IPS-NIHi11 (cell line): ENCODE results near the gene APOLD1.
"Not testable (repeated sequence)": the region's sequence is repeated elsewhere in the genome, so short reads cannot be mapped to it uniquely, and the experiment has no call there.

Experiments used
- DNase-seq: peaks from one replicate; pipeline ENCODE4 v3.0.0; 2012; ENCODE audit warnings: mixed read lengths, low spot score

The APOLD1 gene

GRCh38 chr12:12784911-12785814 is at the start of gene APOLD1:
Gene APOLD1 (plus strand): TSS chr12:12785659. CDS start chr12:12785692, 33 bp downstream.
- peak; percentile 70 for DNase-seq

- peak; percentile 68 for DNase-seq
Observed at GRCh38 chr12:12736759-12737676, 48.4 kb upstream of the APOLD1 start.

GRCh38 chr12:12738152-12738551 is 47.3 kb upstream of the APOLD1 start:
- DNase-seq, result not testable (repeated sequence)

DNA sequence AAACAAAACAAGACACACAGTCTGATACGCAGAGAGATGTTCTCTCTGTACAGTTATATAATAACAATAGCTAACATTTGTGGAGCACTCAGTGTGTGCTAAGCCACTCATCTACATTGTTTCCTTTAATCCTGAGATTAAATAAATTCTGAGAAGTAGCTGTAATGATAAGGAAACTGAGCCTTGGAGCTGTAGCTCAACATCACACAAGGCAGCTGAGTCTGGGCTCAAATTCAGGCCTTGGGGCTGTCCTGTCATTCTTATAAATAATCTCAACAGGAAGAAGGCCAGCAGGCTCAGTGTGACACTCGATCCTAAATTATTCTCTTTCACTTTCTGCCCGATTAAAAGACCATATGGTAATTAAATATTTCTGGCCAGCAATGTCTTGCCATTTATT is 43.8 kb upstream of the APOLD1 start:
- no peak for DNase-seq

DNA sequence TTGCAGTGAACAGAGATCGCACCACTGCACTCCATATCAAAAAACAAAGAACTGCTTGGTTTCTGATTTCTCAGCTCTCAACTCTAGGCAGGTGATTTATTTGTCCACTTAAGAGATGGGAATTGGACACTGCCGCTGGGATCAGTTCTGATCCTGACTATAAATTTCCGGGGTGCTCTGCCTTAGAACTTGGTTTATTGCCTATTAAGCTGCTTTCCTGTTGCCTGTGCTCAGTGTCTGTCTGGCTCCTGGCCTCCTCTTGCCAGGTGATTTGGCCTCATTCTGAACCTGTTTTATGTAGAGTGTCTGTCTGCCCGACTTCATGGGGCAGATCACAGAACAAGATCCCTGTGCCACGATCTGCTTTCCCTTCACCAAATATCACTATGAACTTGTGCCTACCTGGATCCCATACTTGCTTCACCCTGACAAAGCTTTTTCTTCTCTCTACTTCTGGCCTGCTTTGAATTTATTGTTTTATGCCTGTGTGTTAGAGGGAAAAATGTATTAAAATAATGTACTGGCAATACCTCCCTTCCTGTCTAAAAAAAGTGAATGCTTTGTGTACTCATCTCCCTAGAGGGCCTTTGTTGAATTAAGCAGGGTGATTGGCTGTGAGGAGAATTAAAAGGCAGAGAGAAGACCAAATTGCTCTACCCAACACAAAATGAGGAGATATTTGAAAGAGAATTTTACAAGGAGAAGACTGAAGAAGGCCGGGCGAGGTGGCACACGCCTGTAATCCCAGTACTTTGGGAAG is 40.7 kb upstream of the APOLD1 start:
- no peak for DNase-seq

- DNase-seq, result no peak
Observed at GRCh38 chr12:12745576-12746211, 39.8 kb upstream of the APOLD1 start.

DNA sequence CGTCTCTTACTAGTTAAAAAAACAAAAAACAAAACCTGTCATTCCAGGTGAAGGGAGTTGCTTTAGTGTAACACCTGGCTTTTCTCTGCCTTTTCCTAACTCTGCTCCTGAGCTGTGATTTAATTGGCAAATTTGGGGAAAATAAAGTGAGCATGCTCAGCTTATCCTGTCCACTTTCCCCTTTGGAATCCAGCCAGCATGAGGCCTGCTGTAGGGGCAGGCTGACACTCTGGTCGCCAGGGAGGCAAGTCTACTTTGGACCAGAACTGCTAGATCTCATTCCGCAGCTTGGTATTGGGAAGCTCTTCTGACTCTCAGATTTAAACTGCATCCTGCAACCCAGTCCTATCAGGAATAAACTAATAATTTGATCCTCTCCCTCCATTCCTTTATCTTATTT is 38.2 kb upstream of the APOLD1 start:
- DNase-seq, result no peak

DNA sequence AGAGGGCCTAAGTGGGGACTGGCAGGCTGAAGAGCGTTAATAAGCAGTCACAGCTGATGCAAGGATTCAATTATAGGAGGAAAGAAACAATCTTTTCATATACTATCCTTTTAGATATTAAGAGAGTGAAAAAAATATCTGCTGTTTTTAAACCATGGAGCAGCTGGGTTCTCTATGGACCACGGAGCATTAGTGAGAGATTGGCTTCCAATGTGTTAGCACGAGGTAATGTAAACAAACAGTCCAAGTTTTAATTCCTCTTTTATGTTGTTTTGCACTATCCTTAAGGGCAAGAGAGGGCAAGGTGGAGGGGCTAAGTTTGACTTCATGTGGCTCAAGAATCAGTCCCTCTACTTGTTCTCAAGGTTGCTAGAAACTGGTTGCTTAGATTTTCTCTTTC is 37.4 kb upstream of the APOLD1 start:
- DNase-seq, result no peak

DNA sequence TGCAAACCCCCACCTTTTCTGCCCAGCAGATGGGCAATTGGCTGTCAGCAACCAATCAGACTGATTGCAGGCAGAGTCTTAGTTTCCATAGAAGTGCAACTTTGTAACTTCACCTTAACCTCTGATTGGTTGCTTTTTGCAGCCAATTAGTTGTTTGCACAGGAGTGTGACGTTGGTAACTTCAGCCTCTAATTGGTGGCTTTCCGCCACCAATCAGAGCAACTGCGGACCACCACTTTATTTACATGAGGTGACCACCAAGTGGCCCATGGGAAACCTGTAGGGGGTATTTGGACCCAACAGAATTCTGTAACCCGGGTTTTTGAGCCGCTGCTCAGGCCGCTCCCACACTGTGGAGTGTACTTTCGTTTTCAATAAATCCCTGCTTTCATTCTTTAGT is 36.0 kb upstream of the APOLD1 start:
- no peak for DNase-seq

GRCh38 chr12:12755923-12756322 is 29.5 kb upstream of the APOLD1 start:
- DNase-seq, result no peak

- no peak for DNase-seq
Observed at GRCh38 chr12:12757121-12757520, 28.3 kb upstream of the APOLD1 start.

DNA sequence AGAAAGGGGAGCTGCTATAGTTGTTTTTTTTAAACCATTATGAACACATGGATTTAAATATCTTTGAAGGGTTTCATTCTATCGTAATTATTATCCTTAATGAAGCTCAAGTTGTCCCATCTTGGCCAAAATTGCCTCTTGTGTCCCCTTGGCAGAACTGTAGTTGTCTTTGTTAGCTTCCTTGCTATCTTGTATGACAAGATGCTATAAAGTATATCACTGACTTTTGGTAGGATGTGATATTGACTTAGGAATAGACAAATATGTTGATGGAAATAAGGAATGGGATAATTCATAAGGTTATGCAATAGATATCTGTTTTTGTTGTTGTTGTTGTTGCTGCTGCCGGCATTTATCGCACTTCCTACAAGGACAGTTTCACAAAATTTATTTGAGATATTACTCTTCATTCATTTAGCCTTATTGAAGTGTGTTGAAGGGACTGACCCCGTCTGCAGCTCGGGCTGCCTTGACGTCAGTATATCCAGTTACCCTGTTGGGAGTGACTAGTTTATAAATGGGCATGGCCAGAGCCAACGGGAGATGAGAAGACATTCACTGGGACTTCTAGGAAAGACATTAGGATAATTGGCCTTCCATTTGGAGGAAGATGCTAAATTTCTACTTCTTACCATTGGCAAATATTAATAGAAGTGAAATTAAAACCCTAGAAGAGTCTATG is 26.1 kb upstream of the APOLD1 start:
- no peak for DNase-seq

GRCh38 chr12:12764824-12765223 is 20.6 kb upstream of the APOLD1 start:
- DNase-seq, result no peak

DNA sequence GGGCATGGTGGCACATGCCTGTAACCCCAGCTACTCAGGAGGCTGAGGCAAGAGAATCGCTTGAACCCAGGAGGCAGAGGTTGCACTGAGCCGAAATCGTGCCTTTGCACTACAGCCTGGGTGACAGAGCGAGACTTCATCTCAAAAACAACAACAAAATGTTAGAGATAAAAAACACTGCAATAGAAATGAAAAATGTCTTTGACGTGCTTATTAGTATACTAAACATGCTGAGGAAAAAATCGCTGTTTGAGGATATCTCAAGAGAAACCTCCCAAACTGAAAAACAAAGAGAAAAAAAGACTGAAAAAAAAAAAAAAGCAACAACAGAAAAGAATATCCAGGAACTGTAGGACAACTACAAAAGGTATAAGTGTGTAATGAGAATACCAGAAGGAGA is 15.2 kb upstream of the APOLD1 start:
- no peak for DNase-seq

- DNase-seq, result no peak
Observed at GRCh38 chr12:12774791-12775190, 10.7 kb upstream of the APOLD1 start.

DNA sequence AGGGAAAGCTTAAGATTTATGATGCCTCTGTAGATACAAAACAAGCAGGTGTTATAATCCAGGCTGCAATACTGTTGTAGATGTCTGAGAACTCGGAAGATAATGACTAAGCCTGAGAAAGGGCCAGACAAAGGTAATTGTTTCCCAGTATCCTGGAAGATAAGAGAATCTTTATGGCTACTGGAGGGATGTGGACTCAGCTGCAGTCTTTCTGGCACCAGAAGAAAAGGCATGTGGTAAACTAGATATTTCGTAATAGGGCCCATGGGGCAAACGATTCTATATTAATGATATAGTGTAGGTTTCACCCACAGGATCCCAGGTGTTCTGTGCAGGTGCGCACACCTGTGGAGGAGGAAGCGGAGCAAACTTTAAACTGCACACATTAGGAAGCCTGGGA is 9.2 kb upstream of the APOLD1 start:
- DNase-seq, result no peak

- DNase-seq, result no peak
Observed at GRCh38 chr12:12777092-12777491, 8.4 kb upstream of the APOLD1 start.

GRCh38 chr12:12779007-12779406 is 6.5 kb upstream of the APOLD1 start:
- DNase-seq, result no peak

DNA sequence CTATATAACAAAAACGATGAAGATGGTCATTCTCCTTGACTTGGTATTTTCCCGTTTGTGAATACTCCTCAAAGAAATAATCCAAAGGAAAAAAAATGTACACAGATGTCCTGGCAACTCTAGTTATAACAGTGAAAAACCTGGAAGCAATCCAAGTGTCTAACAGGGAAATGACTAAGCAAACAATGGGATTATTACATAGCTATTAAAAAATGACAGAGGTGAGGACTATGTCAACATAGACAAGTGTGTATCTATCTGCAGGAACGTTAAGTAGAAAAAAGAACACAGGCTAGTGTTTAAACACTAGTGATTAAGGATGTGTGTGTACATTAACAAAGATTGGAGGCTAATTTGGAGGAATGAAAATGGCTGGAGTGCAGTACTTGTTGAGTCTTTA is 5.9 kb upstream of the APOLD1 start:
- DNase-seq, result no peak

DNA sequence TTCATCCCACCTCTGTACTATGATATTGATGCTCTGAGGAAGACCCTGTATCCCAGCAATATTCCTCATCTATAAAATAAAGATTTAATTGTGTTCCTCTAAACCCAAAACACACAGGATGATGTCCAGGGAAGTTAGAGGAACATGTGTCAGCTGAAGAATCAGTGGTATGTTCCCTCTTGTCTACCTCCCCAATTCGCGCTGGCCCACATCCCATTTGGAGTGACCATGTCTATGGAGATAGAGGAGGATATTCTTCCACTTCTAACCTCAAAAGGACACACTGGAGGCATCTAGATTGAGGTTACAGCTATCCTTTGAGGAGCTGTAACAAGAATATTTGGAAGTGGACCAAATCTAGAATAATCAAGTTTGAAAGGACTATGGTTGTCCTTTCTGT is 1.3 kb upstream of the APOLD1 start:
- DNase-seq, result no peak

DNA sequence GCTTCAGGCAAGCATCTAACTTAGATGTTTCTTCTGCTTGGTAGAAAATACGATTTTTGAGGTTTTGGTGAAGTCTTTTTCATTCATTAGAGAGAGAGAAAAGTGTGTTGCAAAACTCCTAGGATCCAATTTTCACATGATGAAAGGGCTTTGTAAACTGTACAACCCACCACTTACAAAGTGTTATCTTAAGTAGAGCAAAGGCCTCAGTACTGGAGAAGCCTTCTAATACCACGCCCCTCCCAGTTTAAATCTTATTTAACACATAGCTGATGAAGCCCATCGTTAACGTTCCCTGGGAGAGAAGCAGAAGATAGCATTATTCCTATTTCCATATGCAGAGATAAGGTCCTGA is 869 bp downstream of the APOLD1 start:
- DNase-seq, result no peak
